ENCODE measurements around the gene USH2A. TPM values are rescaled to one million over a fixed set of nuclear protein-coding genes. Genes with fewer than 3 reads are reported as not detected.

USH2A gene
- total and polyA plus RNA-seq, 7 donors: under 0.01 to 0.32 (median 0.30) TPM; not detected in 4

DNA sequence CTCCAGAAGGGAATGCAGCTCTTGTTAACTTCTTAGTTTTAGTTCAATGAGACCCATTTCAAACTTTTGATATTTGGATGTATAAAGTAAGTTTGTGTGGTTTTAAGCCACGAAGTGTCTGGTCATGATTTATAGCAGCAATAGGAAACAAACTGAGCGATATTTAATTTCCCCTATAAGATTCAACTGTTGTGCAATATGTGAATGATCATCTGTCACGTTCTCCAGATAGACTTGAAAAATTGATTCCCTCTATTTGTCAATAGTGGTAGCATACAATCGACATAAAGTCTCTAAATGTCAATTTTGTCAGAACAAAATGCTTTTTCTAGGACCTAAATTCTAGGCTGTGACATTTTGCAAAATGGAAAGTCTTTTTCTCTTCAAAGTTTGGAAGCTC lies 616.0 kb downstream of the USH2A start:
- DNase-seq (no peak), ATAC-seq (no peak)
- intact Hi-C loops (cut with DNase I): no loop called here
- H3K4me1 ChIP-seq: no peaks in the 10 kb centered on the region
- 67 to 70% (median 69%) methylated on average over 4 of the region's 4 CpGs for WGBS, 3 donors
- H3K36me3 ChIP-seq (ENCODE audit: insufficient read depth in 1 of 2, low read depth in 1 of 2): no peaks in the 10 kb centered on the region
- no peaks in the 10 kb centered on the region for H3K9me3 ChIP-seq
- TF ChIP-seq, protein P1, sequence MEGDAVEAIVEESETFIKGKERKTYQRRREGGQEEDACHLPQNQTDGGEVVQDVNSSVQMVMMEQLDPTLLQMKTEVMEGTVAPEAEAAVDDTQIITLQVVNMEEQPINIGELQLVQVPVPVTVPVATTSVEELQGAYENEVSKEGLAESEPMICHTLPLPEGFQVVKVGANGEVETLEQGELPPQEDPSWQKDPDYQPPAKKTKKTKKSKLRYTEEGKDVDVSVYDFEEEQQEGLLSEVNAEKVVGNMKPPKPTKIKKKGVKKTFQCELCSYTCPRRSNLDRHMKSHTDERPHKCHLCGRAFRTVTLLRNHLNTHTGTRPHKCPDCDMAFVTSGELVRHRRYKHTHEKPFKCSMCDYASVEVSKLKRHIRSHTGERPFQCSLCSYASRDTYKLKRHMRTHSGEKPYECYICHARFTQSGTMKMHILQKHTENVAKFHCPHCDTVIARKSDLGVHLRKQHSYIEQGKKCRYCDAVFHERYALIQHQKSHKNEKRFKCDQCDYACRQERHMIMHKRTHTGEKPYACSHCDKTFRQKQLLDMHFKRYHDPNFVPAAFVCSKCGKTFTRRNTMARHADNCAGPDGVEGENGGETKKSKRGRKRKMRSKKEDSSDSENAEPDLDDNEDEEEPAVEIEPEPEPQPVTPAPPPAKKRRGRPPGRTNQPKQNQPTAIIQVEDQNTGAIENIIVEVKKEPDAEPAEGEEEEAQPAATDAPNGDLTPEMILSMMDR (IDR thresholded peaks at IDR 0.05): no peak
- no peaks in the 10 kb centered on the region for H3K27me3 ChIP-seq (ENCODE audit: insufficient read depth in 3 of 3, low read length in 2 of 3)
- H3K27ac ChIP-seq: no peak overlapping the region
- H3K4me3 ChIP-seq: no peak overlapping the region

DNA sequence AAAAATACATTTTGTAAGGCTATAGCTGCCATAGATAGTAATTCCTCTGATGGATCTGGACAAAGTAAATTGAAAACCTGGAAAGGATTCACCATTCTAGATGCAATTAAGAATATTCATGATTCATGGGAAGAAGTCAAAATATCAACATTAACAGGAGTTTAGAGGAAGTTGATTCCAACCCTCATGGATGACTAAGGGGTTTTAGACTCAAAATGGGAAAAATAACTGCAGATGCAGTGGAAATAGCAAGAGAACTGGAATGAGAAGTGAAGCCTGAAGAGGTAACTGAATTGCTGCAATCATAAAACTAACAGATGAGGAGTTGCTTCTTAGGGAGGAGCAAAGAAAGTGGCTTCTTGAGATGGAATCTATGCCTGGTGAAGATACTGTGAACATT lies 625.4 kb downstream of the USH2A start:
- intact Hi-C loops (cut with DNase I): no loop called here
- no peak overlapping the region for H3K4me3 ChIP-seq

DNA sequence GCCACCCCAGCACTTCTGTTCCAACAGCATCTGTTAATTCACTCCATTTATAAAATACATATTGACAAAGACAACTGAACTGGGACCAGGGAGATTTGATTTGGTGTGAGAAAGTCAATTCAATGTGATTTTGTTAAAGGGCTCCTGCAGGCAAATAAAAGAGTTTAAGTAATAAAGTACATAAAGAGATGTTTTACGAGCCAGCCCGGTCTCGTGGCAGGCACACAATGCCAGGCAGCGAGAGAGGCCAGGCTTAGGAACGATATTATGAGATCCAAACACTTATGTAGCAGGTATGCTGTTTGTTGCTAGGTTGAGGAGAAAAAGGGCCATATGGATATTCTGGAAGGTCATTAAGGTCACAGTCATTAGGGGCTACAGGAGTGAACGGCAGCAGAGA lies 629.1 kb downstream of the USH2A start:
- Histone ChIP-seq H3K4me3 (no peak overlapping the region), H3K27me3 (ENCODE audit: insufficient read depth in 3 of 3, low read length in 2 of 3) (no peaks in the 10 kb centered on the region), H3K36me3 (ENCODE audit: insufficient read depth in 1 of 2, low read depth in 1 of 2) (no peaks in the 10 kb centered on the region), H3K27ac (no peak overlapping the region), H3K9me3 (no peaks in the 10 kb centered on the region), H3K4me1 (no peaks in the 10 kb centered on the region)
- WGBS, 3 donors: 61 to 73% (median 63%) methylated on average over 6 of the region's 6 CpGs
- TF ChIP-seq, protein P1 (IDR thresholded peaks at IDR 0.05): no peak
- intact Hi-C loops (cut with DNase I): no loop called here
- ATAC-seq (no peak), DNase-seq (no peak)

More for the DNA sequence above, 625.4 kb downstream of the USH2A start:
- H3K36me3 ChIP-seq (ENCODE audit: insufficient read depth in 1 of 2, low read depth in 1 of 2): no peaks in the 10 kb centered on the region
- no peak for ATAC-seq
- H3K27me3 ChIP-seq (ENCODE audit: insufficient read depth in 3 of 3, low read length in 2 of 3): no peaks in the 10 kb centered on the region
- no peak for DNase-seq
- H3K9me3 ChIP-seq: no peaks in the 10 kb centered on the region
- no peaks in the 10 kb centered on the region for H3K4me1 ChIP-seq
- H3K27ac ChIP-seq: no peak overlapping the region
- TF ChIP-seq, protein P1 (IDR thresholded peaks at IDR 0.05): no peak

DNA sequence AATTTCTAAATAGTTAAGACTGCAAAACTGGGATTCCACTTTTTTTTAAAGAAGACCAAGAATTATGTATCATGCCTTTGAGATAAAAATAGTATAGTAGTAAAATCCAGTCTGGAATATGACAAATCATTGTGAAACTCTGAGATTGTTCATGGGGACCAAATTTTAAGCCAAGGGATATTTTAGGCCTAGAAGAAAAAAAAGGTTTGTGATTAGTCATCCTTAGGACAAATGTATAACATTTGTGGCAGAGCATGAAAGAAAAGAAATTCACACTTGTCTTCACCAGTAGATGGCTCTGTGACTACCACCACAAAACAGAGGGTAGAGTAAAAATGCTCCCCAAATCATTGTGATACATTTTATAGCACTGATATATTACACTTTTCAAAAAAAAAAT lies 630.1 kb downstream of the USH2A start:
- DNase-seq (no peak), ATAC-seq (no peak)
- H3K27ac ChIP-seq: no peak overlapping the region
- H3K4me3 ChIP-seq: no peak overlapping the region
- TF ChIP-seq, protein P1 (IDR thresholded peaks at IDR 0.05): no peak
- no peaks in the 10 kb centered on the region for H3K9me3 ChIP-seq
- no peaks in the 10 kb centered on the region for H3K36me3 ChIP-seq (ENCODE audit: insufficient read depth in 1 of 2, low read depth in 1 of 2)
- no peaks in the 10 kb centered on the region for H3K27me3 ChIP-seq (ENCODE audit: insufficient read depth in 3 of 3, low read length in 2 of 3)
- H3K4me1 ChIP-seq: no peaks in the 10 kb centered on the region
- intact Hi-C loops (cut with DNase I): no loop called here

DNA sequence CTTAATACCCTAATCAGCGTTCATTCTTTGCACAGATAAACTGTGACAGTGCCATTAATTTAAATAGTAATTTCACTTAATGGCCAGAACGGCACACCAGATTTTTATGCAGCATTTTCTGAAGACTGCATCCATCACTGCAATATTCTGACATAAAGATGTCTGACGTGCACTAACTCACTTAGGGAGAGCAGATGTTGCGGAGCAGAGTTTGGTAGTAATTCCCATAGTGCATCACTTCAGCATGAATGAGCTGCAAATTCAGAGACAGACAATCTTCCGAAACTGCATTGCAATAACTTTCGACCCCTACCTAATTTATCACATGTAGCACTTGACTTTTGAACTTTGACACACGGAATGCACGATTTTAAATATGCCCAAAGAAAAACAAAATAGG lies 630.8 kb downstream of the USH2A start:
- Histone ChIP-seq H3K4me3 (no peak overlapping the region), H3K36me3 (ENCODE audit: insufficient read depth in 1 of 2, low read depth in 1 of 2) (no peaks in the 10 kb centered on the region), H3K9me3 (no peaks in the 10 kb centered on the region), H3K27me3 (ENCODE audit: insufficient read depth in 3 of 3, low read length in 2 of 3) (no peaks in the 10 kb centered on the region), H3K27ac (no peak overlapping the region), H3K4me1 (no peaks in the 10 kb centered on the region)
- DNase-seq (no peak), ATAC-seq (no peak)
- intact Hi-C loops (cut with DNase I): no loop called here
- TF ChIP-seq, protein P1 (IDR thresholded peaks at IDR 0.05): no peak
- WGBS, 3 donors: 49 to 55% (median 53%) methylated on average over 8 of the region's 8 CpGs
